ENCODE measurements around the gene ELANE.
"Not testable (repeated sequence)": the region's sequence is repeated elsewhere in the genome, so short reads cannot be mapped to it uniquely, and the experiment has no call there.

ELANE gene

GRCh38 chr19:887072-887471 lies 35.0 kb downstream of the ELANE start:
- TF ChIP-seq CTCF (IDR thresholded peaks at IDR 0.05; ENCODE audit: insufficient read depth, low read depth, low read length, missing control alignments) = no peak
- no peak overlapping the region for H3K4me3 ChIP-seq (ENCODE audit: low read depth, low read length)
- DNase-seq (ENCODE audit: low read depth) = no peak

DNA sequence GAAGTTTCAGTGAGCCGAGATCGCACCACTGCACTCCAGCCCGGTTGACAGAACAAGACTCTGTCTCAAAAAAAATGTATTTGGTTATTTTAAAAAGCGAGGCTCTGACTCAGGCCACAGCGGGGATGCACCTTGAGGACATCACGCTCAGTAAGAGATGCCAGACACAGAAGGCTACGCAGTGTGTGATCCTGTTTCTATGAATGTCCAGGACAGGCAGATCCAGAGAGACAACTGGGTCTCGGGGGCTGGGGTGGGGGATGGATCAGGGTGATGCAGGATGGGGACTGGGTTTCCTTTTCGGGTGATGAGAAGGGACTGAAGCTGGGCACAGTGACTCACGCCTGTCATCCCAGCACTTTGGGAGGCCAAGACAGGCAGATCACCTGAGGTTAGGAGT lies 35.5 kb downstream of the ELANE start:
- no peak overlapping the region for H3K4me3 ChIP-seq (ENCODE audit: low read depth, low read length)
- TF ChIP-seq CTCF (IDR thresholded peaks at IDR 0.05; ENCODE audit: insufficient read depth, low read depth, low read length, missing control alignments) = no peak
- no peak for DNase-seq (ENCODE audit: low read depth)

DNA sequence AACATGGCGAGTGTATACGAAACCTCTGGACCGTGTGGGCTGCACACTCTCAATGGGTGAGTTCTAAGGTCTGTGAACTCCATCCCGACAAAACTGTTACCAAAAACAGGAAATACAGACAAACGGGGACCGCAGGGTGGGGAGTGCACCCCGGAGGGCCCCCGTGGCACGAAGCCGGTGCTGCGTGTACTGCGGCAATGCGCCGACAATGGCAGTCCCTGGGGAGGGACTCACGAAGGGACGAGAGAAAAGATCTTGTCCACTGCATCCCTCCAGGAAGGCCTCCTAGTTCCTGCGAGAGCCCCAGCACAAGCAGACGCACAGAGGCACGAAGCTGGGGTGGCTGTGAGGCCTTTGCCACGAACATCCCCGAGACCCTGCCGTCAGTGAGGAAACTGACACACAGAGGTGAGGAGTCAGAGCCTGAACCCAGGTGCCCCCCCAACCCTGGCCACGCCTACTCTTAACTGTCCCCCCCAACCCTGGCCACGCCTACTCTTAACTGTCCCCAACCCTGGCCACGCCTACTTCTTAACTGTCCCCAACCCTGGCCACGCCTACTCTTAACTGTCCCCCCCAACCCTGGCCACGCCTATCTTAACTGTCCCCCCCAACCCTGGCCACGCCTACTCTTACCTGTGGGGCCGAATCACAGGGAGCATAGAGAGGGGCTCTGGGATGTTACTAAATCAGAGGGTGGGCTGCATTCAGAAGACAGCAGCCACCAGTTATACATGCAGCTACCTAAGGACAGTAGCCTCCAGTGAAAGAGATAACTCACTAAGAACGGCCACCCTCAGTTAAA lies 36.7 kb downstream of the ELANE start:
- H3K4me3 ChIP-seq (ENCODE audit: low read depth, low read length) = no peak overlapping the region

GRCh38 chr19:889662-890295 lies 37.7 kb downstream of the ELANE start:
- H3K4me3 ChIP-seq (ENCODE audit: low read depth, low read length) = no peak overlapping the region
- no peak for DNase-seq (ENCODE audit: low read depth)
- TF ChIP-seq CTCF (IDR thresholded peaks at IDR 0.05; ENCODE audit: insufficient read depth, low read depth, low read length, missing control alignments) = no peak

More for the DNA sequence above, 36.7 kb downstream of the ELANE start:
- DNase-seq (ENCODE audit: low read depth) = peak; percentile 54
- TF ChIP-seq CTCF (IDR thresholded peaks at IDR 0.05; ENCODE audit: insufficient read depth, low read depth, low read length, missing control alignments) = no peak

DNA sequence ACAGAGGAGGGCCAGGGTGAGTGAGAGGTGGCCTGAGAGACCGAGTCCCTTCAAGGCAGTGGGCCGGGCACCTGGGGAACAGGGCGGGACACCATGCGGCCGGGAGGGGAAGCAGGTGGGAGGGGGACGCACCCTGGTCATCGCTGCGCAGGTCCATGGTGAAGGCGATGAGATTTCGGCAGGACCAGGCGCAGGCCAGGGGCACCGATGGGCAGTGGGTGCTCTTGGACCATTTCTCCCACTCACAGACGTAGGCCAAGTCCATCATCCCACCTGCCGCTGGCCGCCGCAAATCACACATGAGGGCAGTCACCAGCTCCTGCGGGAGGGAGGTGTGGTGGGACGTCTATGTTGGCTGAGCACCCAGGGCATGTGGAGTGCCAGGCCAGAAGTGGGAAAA lies 38.7 kb downstream of the ELANE start:
- no peak for DNase-seq (ENCODE audit: low read depth)
- no peak for TF ChIP-seq CTCF (IDR thresholded peaks at IDR 0.05; ENCODE audit: insufficient read depth, low read depth, low read length, missing control alignments)
- H3K4me3 ChIP-seq (ENCODE audit: low read depth, low read length) = no peak overlapping the region

- not testable (repeated sequence) for DNase-seq (ENCODE audit: low read depth)
- H3K4me3 ChIP-seq (ENCODE audit: low read depth, low read length) = peak overlapping the region; percentile 95
Observed at GRCh38 chr19:891421-892200, 39.5 kb downstream of the ELANE start.

GRCh38 chr19:892243-892893 lies 40.3 kb downstream of the ELANE start:
- no peak for TF ChIP-seq CTCF (IDR thresholded peaks at IDR 0.05; ENCODE audit: insufficient read depth, low read depth, low read length, missing control alignments)
- DNase-seq (ENCODE audit: low read depth) = peak; percentile 40
- H3K4me3 ChIP-seq (ENCODE audit: low read depth, low read length) = peak overlapping the region; percentile 95

Data from GM12865 (cell line).